ENCODE measurements around the gene MCM7. TPM values are rescaled to one million over a fixed set of nuclear protein-coding genes. Genes with fewer than 3 reads are reported as not detected.

Gene MCM7
- total RNA-seq, 4 donors from 2014 or later, result 30.3 to 72.6 (median 38.7) TPM

DNA sequence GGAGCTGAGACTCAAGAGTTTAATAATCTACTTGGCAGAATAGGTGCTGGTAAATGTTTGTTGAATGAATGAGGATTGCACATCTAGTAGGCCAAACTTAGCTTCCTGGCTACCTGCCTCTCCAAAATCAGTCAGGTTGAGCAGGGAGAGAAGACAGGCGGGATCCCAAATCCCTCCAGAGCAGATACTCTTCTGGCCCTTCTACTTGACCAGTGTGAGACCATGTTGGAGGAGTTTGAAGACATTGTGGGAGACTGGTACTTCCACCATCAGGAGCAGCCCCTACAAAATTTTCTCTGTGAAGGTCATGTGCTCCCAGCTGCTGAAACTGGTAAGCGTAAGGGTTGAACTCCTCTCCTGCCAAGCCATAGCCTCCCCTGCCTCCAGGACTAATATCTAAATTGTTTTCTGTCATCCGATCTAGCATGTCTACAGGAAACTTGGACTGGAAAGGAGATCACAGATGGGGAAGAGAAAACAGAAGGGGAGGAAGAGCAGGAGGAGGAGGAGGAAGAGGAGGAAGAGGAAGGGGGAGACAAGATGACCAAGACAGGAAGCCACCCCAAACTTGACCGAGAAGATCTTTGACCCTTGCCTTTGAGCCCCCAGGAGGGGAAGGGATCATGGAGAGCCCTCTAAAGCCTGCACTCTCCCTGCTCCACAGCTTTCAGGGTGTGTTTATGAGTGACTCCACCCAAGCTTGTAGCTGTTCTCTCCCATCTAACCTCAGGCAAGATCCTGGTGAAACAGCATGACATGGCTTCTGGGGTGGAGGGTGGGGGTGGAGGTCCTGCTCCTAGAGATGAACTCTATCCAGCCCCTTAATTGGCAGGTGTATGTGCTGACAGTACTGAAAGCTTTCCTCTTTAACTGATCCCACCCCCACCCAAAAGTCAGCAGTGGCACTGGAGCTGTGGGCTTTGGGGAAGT, 23.4 kb upstream of the MCM7 start:
- DNase-seq, result peak; percentile 50
- H3K4me1 ChIP-seq, result peaks cover 6 to 46% (median 42%) of the 10 kb centered on the region in 4 donors
- peak overlapping the region in 1 of 4 donors; percentile 73 for H3K4me3 ChIP-seq
- H3K9me3 ChIP-seq, result no peaks in the 10 kb centered on the region
- no peaks in the 10 kb centered on the region for H3K27me3 ChIP-seq
- H3K27ac ChIP-seq, result peak overlapping the region; percentile 95 to 97 (median 96)
- H3K36me3 ChIP-seq, result no peaks in the 10 kb centered on the region
- intact Hi-C loops (cut with DNase I; ENCODE audit: low total_unique reads), result loop anchor here (5.0 kb wide), 1 partner anchor 37 kb away; the partner anchor contains the start of gene COPS6
- WGBS, 2 donors (ENCODE audit: low coverage in 1 of 2), result 40 to 62% methylated on average over 3 to 4 of the region's 4 CpGs
- TF ChIP-seq POLR2A (IDR thresholded peaks at IDR 0.05) (no peak), POLR2AphosphoS5 (IDR thresholded peaks at IDR 0.05) (peak in 1 of 3 donors; percentile 20), EP300 (IDR thresholded peaks at IDR 0.05; ENCODE audit: low read depth) (no peak)
- TF ChIP-seq, protein P1, sequence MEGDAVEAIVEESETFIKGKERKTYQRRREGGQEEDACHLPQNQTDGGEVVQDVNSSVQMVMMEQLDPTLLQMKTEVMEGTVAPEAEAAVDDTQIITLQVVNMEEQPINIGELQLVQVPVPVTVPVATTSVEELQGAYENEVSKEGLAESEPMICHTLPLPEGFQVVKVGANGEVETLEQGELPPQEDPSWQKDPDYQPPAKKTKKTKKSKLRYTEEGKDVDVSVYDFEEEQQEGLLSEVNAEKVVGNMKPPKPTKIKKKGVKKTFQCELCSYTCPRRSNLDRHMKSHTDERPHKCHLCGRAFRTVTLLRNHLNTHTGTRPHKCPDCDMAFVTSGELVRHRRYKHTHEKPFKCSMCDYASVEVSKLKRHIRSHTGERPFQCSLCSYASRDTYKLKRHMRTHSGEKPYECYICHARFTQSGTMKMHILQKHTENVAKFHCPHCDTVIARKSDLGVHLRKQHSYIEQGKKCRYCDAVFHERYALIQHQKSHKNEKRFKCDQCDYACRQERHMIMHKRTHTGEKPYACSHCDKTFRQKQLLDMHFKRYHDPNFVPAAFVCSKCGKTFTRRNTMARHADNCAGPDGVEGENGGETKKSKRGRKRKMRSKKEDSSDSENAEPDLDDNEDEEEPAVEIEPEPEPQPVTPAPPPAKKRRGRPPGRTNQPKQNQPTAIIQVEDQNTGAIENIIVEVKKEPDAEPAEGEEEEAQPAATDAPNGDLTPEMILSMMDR (IDR thresholded peaks at IDR 0.05), result no peak
- in situ Hi-C loops (cut with MboI; ENCODE audit: low pct_ligation_motif_present in 1 of 4, low pct_unique_long_range_greater_than_20kb in 1 of 4, low sequenced_read_pairs in 3 of 4), result loop anchor here in 1 of 4 donors (5.0 kb wide), 1 partner anchor 83 kb away; no protein-coding TSS in a partner anchor

DNA sequence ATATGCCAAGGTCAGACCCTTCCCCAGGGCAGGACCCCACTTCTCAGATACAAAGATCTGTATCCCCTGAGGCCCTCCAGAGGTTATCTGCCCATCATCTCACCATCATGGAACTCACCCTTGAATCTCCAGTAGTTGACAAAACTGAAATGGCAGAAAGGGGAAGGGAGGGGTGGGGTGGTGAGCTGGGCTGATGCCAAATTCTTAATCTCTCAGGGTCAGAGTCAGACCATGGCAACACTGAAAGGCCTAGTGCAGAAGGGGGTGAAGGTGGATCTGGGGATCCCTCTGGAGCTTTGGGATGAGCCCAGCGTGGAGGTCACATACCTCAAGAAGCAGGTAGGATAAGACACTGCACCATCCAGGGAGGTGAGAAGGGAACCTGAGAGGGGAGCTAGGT, 21.4 kb upstream of the MCM7 start:
- DNase-seq, result no peak
- Histone ChIP-seq H3K9me3 (no peaks in the 10 kb centered on the region), H3K4me3 (no peak overlapping the region), H3K27me3 (no peaks in the 10 kb centered on the region), H3K27ac (peak overlapping the region in 2 of 4 donors; percentile 4 to 13), H3K36me3 (no peaks in the 10 kb centered on the region), H3K4me1 (peaks cover 6 to 45% (median 40%) of the 10 kb centered on the region in 4 donors)
- in situ Hi-C loops (cut with MboI; ENCODE audit: low pct_ligation_motif_present in 1 of 4, low pct_unique_long_range_greater_than_20kb in 1 of 4, low sequenced_read_pairs in 3 of 4) (loop anchor here in 1 of 4 donors (5.0 kb wide), 1 partner anchor 85 kb away; no protein-coding TSS in a partner anchor), intact Hi-C loops (cut with DNase I; ENCODE audit: low total_unique reads) (no loop called here)
- TF ChIP-seq EP300 (IDR thresholded peaks at IDR 0.05; ENCODE audit: low read depth) (no peak), POLR2AphosphoS5 (IDR thresholded peaks at IDR 0.05) (no peak), POLR2A (IDR thresholded peaks at IDR 0.05) (no peak)
- TF ChIP-seq, protein P1 (IDR thresholded peaks at IDR 0.05), result no peak
- 80 to 100% methylated on average over 1 of the region's 1 CpG for WGBS, 2 donors (ENCODE audit: low coverage in 1 of 2)

DNA sequence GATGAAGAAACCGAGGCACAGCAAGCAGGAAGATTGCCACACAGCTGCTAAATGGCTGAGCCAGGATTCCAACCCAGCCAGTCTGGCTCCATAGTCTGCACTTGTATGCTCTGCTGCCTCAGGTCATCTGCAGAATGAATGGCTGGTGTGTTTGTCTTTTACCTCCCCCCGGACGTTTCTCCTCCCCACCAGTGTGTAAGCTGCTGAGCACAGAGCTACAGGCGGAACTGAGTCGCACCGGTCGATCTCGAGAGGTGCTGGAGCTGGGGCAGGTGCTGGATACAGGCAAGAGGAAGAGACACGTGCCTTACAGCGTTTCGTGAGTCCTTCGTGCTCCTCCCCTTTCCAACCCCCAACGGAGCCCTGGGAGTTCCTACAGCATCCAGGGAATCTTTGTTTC, 20.9 kb upstream of the MCM7 start:
- H3K9me3 ChIP-seq, result no peaks in the 10 kb centered on the region
- H3K27me3 ChIP-seq, result no peaks in the 10 kb centered on the region
- intact Hi-C loops (cut with DNase I; ENCODE audit: low total_unique reads), result no loop called here
- in situ Hi-C loops (cut with MboI; ENCODE audit: low pct_ligation_motif_present in 1 of 4, low pct_unique_long_range_greater_than_20kb in 1 of 4, low sequenced_read_pairs in 3 of 4), result loop anchor here in 1 of 4 donors (5.0 kb wide), 1 partner anchor 85 kb away; no protein-coding TSS in a partner anchor
- no peaks in the 10 kb centered on the region for H3K36me3 ChIP-seq
- H3K27ac ChIP-seq, result peak overlapping the region in 2 of 4 donors; percentile 4 to 13
- no peak overlapping the region for H3K4me3 ChIP-seq
- no peak for DNase-seq
- WGBS, 2 donors (ENCODE audit: low coverage in 1 of 2), result 32 to 65% methylated on average over 13 of the region's 13 CpGs
- no peak for TF ChIP-seq EP300 (IDR thresholded peaks at IDR 0.05; ENCODE audit: low read depth)
- no peak for TF ChIP-seq POLR2A (IDR thresholded peaks at IDR 0.05)
- TF ChIP-seq, protein P1 (IDR thresholded peaks at IDR 0.05), result no peak
- no peak for TF ChIP-seq POLR2AphosphoS5 (IDR thresholded peaks at IDR 0.05)
- H3K4me1 ChIP-seq, result peaks cover 6 to 45% (median 40%) of the 10 kb centered on the region in 4 donors

- in situ Hi-C loops (cut with MboI; ENCODE audit: low pct_ligation_motif_present in 1 of 4, low pct_unique_long_range_greater_than_20kb in 1 of 4, low sequenced_read_pairs in 3 of 4) (loop anchor here in 1 of 4 donors (5.0 kb wide), 1 partner anchor 87 kb away; no protein-coding TSS in a partner anchor), intact Hi-C loops (cut with DNase I; ENCODE audit: low total_unique reads) (no loop called here)
- no peaks in the 10 kb centered on the region for H3K9me3 ChIP-seq
- H3K27ac ChIP-seq, result peak overlapping the region; percentile 88 to 94 (median 90)
- no peak for DNase-seq
- peak overlapping the region in 1 of 4 donors; percentile 78 for H3K4me3 ChIP-seq
- H3K36me3 ChIP-seq, result no peaks in the 10 kb centered on the region
- 36 to 75% methylated on average over 1 of the region's 1 CpG for WGBS, 2 donors (ENCODE audit: low coverage in 1 of 2)
- TF ChIP-seq POLR2AphosphoS5 (IDR thresholded peaks at IDR 0.05) (no peak), POLR2A (IDR thresholded peaks at IDR 0.05) (no peak), EP300 (IDR thresholded peaks at IDR 0.05; ENCODE audit: low read depth) (no peak)
- TF ChIP-seq, protein P1 (IDR thresholded peaks at IDR 0.05), result no peak
- H3K4me1 ChIP-seq, result peaks cover 6 to 38% (median 34%) of the 10 kb centered on the region in 4 donors
- no peaks in the 10 kb centered on the region for H3K27me3 ChIP-seq
These were observed 19.5 kb upstream of the MCM7 start for GRCh38 chr7:100120733-100121036.
